Measurements from ENCODE around the gene MANF.
A peak's percentile ranks its signal among the peaks of the same experiment; 100 is the strongest.

Gene MANF

DNA sequence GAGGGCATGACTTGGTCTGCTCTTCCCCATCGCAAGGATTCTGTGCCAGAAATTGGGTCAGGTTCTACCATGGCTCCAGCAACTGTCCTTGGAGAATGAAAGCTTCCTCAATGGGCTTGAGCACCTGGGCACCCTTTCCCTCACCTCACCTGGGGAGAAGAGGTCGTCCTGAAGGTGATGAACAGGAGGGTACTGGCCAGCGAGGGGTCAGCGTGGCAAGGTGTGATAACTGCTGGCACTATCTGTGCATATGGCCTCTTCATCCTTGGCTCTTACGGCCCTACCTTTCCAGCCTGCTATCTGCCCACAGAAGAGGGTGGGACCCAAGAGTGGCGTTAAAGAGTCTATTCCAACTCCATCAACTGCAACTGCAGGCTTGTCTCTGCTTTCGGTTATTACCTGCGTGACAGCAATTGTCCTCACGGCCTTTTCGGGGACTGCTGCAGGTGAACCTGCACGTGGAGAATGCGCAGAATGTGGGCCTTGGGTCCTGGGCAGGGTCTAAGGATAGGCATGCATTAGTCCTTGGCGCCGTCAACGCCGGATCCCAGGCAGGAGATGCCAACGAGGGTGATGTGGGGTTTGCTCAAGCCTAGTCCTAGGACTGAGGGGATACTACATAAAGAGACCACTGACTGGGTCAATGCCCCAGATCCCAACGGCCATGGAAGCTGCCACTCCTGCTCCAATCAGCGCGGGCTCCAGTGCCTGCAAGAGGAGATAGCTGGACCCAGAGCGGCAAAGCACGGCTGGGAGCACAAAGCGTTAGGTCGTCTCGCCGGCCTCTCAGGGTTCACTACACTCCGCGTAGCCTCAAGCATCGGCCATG, 5.4 kb downstream of the MANF start:
- no peak for DNase-seq

DNA sequence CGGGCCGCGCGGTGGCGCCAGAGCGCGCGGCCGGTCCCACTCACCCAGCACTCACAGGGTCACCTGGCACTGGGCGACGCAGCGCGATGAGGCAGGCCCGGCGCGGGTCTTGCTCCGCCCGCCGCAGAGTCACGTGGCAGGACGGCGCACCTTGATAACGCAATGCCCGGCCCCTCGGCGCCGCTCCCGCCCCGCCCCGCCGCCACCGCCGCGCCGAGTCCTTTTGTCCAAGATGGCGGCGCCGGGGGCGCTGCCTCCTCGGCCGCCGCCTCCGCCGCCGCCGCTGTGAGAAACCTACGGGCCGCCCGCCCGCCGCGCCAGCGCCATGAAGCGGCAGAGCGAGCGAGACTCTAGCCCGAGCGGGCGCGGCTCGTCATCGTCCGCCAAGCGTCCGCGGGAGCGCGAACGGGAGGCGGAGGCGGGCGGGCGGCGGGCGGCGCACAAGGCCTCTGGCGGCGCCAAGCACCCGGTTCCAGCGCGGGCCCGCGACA, 6.0 kb downstream of the MANF start, which contains the start of gene RBM15B:
Gene RBM15B, plus strand, starts transcription at position 211 of the 491 bp plus-strand sequence. Its CDS starts 115 bp downstream, at position 326.
- peak; percentile 97 for DNase-seq

DNA sequence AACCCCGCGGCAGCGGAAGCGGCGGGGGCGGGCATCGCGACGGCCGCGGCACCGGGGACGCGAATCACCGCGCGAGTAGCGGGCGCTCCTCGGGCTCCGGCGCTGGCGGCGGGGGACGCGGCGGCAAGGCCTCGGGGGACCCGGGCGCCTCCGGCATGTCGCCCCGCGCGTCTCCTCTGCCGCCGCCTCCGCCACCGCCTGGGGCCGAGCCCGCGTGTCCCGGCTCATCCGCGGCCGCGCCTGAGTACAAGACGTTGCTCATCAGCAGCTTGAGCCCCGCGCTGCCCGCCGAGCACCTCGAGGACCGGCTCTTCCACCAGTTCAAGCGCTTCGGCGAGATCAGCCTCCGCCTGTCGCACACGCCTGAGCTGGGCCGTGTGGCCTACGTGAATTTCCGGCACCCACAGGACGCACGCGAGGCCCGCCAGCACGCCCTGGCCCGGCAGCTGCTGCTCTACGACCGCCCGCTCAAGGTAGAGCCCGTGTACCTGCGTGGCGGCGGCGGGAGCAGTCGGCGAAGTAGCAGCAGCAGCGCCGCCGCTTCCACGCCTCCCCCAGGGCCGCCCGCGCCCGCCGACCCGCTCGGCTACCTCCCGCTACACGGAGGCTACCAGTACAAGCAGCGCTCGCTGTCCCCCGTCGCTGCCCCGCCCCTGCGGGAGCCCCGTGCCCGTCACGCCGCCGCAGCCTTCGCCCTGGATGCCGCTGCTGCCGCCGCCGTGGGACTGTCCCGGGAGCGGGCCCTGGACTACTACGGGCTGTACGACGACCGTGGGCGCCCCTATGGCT, 6.7 kb downstream of the MANF start:
- peak; percentile 43 for DNase-seq

DNA sequence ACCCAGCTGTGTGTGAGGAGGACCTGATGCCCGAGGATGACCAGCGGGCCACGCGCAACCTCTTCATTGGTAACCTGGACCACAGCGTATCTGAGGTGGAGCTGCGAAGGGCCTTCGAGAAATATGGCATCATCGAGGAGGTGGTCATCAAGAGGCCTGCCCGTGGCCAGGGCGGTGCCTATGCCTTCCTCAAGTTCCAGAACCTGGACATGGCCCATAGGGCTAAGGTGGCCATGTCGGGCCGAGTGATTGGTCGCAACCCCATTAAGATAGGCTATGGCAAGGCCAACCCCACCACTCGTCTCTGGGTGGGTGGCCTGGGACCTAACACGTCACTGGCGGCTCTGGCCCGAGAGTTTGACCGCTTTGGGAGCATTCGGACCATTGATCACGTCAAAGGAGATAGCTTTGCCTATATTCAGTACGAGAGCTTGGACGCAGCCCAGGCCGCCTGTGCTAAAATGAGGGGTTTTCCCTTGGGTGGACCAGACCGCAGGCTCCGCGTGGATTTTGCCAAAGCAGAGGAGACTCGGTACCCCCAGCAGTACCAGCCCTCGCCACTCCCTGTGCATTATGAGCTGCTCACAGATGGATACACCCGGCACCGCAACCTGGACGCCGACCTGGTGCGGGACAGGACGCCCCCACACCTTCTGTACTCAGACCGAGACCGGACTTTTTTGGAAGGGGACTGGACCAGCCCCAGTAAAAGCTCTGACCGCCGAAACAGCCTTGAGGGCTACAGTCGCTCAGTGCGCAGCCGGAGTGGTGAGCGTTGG, 7.5 kb downstream of the MANF start:
- DNase-seq, result no peak

DNA sequence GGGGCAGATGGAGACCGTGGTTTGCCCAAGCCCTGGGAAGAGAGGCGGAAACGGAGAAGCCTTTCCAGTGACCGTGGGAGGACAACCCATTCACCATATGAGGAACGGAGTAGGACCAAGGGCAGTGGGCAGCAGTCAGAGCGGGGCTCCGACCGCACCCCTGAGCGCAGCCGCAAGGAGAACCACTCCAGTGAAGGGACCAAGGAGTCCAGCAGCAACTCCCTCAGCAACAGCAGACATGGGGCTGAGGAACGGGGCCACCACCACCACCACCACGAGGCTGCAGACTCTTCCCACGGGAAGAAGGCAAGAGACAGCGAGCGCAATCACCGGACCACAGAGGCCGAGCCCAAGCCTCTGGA, 8.0 kb downstream of the MANF start:
- DNase-seq, result no peak

DNA sequence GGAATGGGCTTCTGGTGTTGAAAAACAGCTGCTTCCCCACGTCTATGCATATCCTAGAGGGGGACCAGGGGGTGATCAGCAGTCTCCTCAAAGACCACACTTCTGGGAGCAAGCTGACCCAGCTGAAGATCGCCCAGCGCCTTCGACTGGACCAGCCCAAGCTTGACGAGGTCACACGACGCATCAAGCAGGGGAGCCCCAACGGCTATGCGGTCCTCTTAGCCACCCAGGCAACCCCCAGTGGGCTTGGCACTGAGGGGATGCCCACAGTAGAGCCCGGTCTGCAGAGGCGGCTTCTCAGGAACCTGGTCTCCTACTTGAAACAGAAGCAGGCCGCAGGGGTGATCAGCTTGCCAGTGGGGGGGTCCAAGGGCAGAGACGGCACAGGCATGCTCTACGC, 8.5 kb downstream of the MANF start:
- DNase-seq, result no peak

DNA sequence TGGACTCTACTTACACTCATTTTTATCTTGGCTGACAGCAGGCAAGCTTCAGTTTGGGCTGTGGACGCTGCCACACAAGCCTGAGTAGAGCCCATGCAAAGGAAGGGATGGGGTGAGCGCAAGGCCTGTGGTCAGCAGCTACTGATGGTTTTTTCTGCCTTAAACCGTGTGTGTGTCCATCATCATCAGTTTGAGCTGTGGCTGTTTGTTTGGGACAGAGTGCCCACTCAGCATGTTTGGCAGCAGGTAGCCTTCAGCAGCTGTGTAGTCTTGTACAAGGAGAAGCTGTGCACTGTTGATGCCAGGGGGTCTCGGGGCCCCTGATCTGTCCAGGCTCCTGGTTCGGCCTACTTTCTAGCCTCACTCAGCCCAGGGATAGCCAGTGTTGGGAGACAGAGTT, 9.4 kb downstream of the MANF start:
- DNase-seq, result no peak

GRCh38 chr3:51395493-51396213, 10.6 kb downstream of the MANF start:
- DNase-seq, result no peak

DNA sequence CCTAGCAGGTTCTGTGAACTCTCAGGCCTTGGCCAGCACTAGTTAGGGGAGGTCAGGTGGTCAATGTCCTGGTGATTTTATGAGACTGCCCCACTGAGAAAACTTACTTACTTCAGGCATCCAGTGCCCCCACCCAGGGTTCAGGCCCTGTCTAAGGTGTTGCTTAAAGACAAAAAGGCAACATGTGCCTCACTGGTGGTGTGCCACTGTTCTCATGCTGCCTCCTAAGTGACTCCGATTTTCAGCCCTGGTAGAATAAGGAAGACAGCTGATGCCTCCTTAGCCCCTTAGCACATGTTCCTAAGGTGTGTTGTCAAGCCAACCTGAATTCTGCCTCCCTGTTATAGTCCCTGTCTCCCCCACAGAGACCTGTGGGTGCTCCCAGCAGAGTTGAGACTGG, 11.3 kb downstream of the MANF start:
- no peak for DNase-seq

- DNase-seq, result no peak
Observed at GRCh38 chr3:51397392-51397791, 12.3 kb downstream of the MANF start.

GRCh38 chr3:51398595-51399310, 13.7 kb downstream of the MANF start:
- no peak for DNase-seq

- DNase-seq, result no peak
Observed at GRCh38 chr3:51400166-51400565, 15.1 kb downstream of the MANF start.

DNA sequence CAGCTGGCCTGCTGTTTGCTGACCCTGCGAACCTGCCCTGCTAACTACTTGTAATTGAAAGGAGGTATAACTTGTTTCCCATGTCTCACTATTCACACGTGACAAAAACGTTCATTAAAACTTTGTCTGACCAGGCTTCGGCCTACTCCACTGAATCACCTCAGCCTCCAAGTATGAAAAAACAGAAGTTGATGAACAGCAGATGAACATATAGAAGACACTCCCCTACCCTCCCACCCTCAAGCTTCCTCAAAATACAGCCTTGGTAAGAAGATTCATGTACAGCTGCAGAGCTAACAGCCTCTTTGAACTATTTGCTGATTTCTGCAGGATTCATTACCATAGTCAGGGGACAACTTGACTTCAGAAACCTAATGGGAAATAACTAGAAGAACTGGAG, 16.6 kb downstream of the MANF start:
- DNase-seq, result no peak

DNA sequence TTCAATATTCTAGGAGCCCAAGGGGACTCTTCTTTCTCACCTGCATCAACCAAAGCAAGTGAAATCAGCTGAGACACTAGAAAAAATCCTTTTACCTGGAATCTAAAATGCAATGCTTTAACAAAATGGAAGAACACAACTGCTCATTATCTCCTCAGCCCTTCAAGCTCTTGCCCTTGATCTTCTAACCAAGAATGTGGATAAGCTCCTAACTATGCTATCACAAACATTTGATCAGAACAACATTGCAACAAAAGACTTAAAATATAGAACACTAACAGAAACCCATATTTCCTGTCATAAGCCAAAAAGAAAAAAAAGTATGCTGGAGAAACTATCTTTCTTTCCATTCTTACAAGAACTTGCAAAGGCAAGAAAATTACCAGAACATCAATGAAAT, 18.6 kb downstream of the MANF start:
- DNase-seq, result no peak

DNA sequence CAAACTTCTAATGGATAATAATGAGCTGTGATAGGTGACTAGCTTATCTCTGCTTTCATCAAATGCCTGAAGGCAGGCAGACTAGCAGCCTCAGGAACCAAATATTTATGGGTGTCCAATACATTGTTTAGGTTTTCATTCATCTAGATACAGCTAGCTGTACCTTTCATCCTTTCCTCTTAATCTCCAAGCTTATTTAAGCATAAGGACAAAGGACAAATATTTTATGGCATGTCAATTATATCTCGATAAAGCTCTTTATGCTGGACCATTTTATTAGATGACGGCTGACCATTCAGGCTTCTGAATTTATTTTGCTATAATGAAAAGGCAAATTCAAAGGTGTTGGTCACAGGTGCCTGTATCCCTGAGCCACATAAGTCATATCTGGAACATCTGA, 22.9 kb downstream of the MANF start:
- DNase-seq, result no peak

GRCh38 chr3:51408813-51409212, 23.7 kb downstream of the MANF start:
- DNase-seq, result no peak

- no peak for DNase-seq
Observed at GRCh38 chr3:51422211-51422610, 37.1 kb downstream of the MANF start.

- DNase-seq, result no peak
Observed at GRCh38 chr3:51426921-51427320, 41.8 kb downstream of the MANF start.

GRCh38 chr3:51429138-51429537, 44.0 kb downstream of the MANF start:
- DNase-seq, result no peak

DNA sequence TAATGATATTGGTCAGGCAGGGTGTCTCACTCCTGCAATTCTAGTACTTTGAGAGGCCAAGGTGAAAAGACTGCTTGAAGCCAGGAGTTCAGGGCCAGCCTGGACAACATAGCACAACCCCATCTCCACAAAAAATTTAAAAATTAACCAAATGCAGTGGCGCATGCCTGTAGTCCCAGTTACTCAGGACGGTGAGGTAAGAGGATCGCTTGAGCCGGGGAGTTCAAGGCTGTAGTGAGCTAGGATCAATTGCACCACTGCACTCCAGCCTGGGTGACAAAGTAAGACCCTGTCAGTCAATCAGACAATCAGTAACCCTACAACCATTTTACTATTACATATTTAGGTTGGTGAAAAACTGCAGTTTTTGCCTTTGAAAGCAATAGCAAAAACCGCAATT, 49.0 kb downstream of the MANF start:
- DNase-seq, result no peak

GRCh38 chr3:51434746-51435327, 49.7 kb downstream of the MANF start:
- DNase-seq, result peak; percentile 54
